Pancreas (tissue), 10 donors: ENCODE measurements around the gene CENPI. TPM values are rescaled to one million over a fixed set of nuclear protein-coding genes. Genes with fewer than 3 reads are reported as not detected.

ENCODE experiments used
- ATAC-seq, 4 donors: fragments of 200-7000 bp; cut with Tn5 transposase; one replicate each; pipeline versions ENCODE4 v1.8.0 to v1.9.1; 2020; ENCODE audit warnings: mild to moderate bottlenecking in 4 of 4, moderate library complexity in 4 of 4
- DNase-seq, 6 donors: peaks; one replicate each; pipeline ENCODE4 v3.0.0-alpha.2; 2020
- FAIRE-seq: peaks from 2 replicates; lab custom pipeline; 2012; peaks lifted over from hg19 to GRCh38; lab: Jason Lieb, UNC
- H3K27ac ChIP-seq, 4 donors: fragments of 200-600 bp; sonication (generic); 1 replicate in 3 of 4; 2 replicates in 1 of 4; pipeline versions ENCODE4 v1.5.0 to v1.8.0; 2020
- H3K27me3 ChIP-seq, 4 donors: fragments of 200-600 bp; one replicate each; pipeline ENCODE4 v1.8.0; 2021
- H3K36me3 ChIP-seq, 3 donors: fragments of 200-600 bp; sonication (generic) in 1 of 3; one replicate each; pipeline versions ENCODE4 v1.5.0 to v1.8.0; 2020 to 2021
- H3K4me1 ChIP-seq, 3 donors: fragments of 200-600 bp; one replicate each; pipeline ENCODE4 v1.8.0; 2021
- H3K4me3 ChIP-seq, 4 donors: fragments of 200-600 bp; sonication (generic) in 2 of 4; one replicate each; pipeline versions ENCODE4 v1.5.0 to v1.8.0; 2020 to 2021
- H3K9me3 ChIP-seq, 4 donors: fragments of 200-600 bp; one replicate each; pipeline ENCODE4 v1.8.0; 2021
- WGBS, 2 donors: extraction: QIAGEN DNeasy Blood & Tissue Kit; methylation state at CpG; one replicate each; pipeline ENCODE4 v1.1.7; 2013; 5-methylcytosine and 5-hydroxymethylcytosine counted together
- intact Hi-C, 3 donors: fragments of 100-400 bp; cut with DNase I; formaldehyde crosslinking; loops; one replicate each; pipeline versions ENCODE4 v1.11.1 to v1.14.2; 2022
- polyA plus RNA-seq, 2 donors: library from polyadenylated mRNA; stranded (reverse); fragments of 200-250 nt; gene quantifications; one replicate each; pipeline ENCODE4 v1.2.3, GENCODE V29; 2013
- total RNA-seq, 6 donors: library from RNA; stranded (reverse); fragmentation: NEBNext Ultra II Directional in 4 of 6; extraction: Animal tissue kit (Norgen Biotek cat#: 25700) in 4 of 6; gene quantifications; one replicate each; pipeline versions ENCODE4 v1.2.1 to v1.2.4, GENCODE V29; 2021 to 2023
- TF ChIP-seq, protein P1 (sequence below), 4 donors: fragments of 200-600 bp; sonication (generic) in 3 of 4; IDR thresholded peaks; one replicate each; pipeline versions ENCODE4 v1.5.0 to v1.8.0; 2021; ENCODE audit warnings: antibody characterized with exemption in 4 of 4
- donor health status: healthy with polysubstance abuse.
- donor health status: DM: no; HTN: no; CAD: no; lungs with moderate emphysema.
- donor health status: DM: no; HTN: no; CAD: no.
- donor health status: control.
- donor health status: control.
- donor health status: Bipolar disorder and iron deficiency.
- donor health status: DM: yes; HTN: yes; CAD: no.
- donor health status: DM: no; HTN: no; CAD: no.
- donor health status: DM: no; HTN: no; CAD: no.
- donor health status: DM: yes; HTN: yes; CAD: no.

Gene CENPI
- total and polyA plus RNA-seq, 8 donors: 0.16 to 0.44 (median 0.34) TPM; not detected in 1

GRCh38 chrX:101117701-101118100 lies 19.7 kb downstream of the CENPI start:
- Histone ChIP-seq H3K27me3 (no peaks in the 10 kb centered on the region), H3K4me3 (no peak overlapping the region), H3K36me3 (no peaks in the 10 kb centered on the region), H3K9me3 (no peaks in the 10 kb centered on the region), H3K4me1 (no peaks in the 10 kb centered on the region), H3K27ac (no peak overlapping the region)
- TF ChIP-seq, protein P1, sequence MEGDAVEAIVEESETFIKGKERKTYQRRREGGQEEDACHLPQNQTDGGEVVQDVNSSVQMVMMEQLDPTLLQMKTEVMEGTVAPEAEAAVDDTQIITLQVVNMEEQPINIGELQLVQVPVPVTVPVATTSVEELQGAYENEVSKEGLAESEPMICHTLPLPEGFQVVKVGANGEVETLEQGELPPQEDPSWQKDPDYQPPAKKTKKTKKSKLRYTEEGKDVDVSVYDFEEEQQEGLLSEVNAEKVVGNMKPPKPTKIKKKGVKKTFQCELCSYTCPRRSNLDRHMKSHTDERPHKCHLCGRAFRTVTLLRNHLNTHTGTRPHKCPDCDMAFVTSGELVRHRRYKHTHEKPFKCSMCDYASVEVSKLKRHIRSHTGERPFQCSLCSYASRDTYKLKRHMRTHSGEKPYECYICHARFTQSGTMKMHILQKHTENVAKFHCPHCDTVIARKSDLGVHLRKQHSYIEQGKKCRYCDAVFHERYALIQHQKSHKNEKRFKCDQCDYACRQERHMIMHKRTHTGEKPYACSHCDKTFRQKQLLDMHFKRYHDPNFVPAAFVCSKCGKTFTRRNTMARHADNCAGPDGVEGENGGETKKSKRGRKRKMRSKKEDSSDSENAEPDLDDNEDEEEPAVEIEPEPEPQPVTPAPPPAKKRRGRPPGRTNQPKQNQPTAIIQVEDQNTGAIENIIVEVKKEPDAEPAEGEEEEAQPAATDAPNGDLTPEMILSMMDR (IDR thresholded peaks at IDR 0.05): no peak
- intact Hi-C loops: no loop called here
- WGBS, 2 donors: 57 to 95% methylated on average over 3 of the region's 3 CpGs
- ATAC-seq: no peak
- FAIRE-seq: no peak
- DNase-seq: no peak

- no peak overlapping the region for H3K27ac ChIP-seq
- no peaks in the 10 kb centered on the region for H3K4me1 ChIP-seq
These were observed 38.2 kb downstream of the CENPI start for GRCh38 chrX:101136235-101136634.

More at GRCh38 chrX:101136235-101136634, 38.2 kb downstream of the CENPI start:
- FAIRE-seq: no peak
- Histone ChIP-seq H3K36me3 (no peaks in the 10 kb centered on the region), H3K4me3 (no peak overlapping the region), H3K27me3 (peaks cover 0 to 6% (median 2%) of the 10 kb centered on the region in 4 donors), H3K9me3 (no peaks in the 10 kb centered on the region)
- TF ChIP-seq, protein P1 (IDR thresholded peaks at IDR 0.05): no peak
- DNase-seq: no peak
- intact Hi-C loops: no loop called here
- WGBS, 2 donors: 60 to 82% methylated on average over 2 of the region's 2 CpGs
- ATAC-seq: no peak

Other genes starting within 250 kb of the CENPI start
- under 1 TPM in 1 of 6 donors, not detected in 5; 0.16 TPM for gene NOX1, start 223.8 kb upstream of the CENPI start, total RNA-seq
- gene NOX1, start 223.8 kb upstream of the CENPI start, polyA plus RNA-seq: not detected
- under 1 TPM in 5 of 6 donors, not detected in 1; 0.05 to 0.16 (median 0.06) TPM for gene XKRX, start 169.3 kb upstream of the CENPI start, total RNA-seq
- gene XKRX, start 169.3 kb upstream of the CENPI start, polyA plus RNA-seq: under 1 TPM in 1 of 2 donors, not detected in 1; 0.35 TPM
- gene ARL13A, start 128.5 kb upstream of the CENPI start, total RNA-seq: not detected
- not detected for gene ARL13A, start 128.5 kb upstream of the CENPI start, polyA plus RNA-seq
- 10 to 100 TPM in 1 of 6 donors, 1 to 10 TPM in 5; 6.1 to 11.4 (median 7.5) TPM for gene TRMT2B, start 46.1 kb upstream of the CENPI start, total RNA-seq
- gene TRMT2B, start 46.1 kb upstream of the CENPI start, polyA plus RNA-seq: 1 to 10 TPM; 7.3 to 7.4 TPM
- under 1 TPM in 5 of 6 donors, not detected in 1; 0.08 to 0.25 (median 0.14) TPM for gene TMEM35A, start 19.3 kb upstream of the CENPI start, total RNA-seq
- gene TMEM35A, start 19.3 kb upstream of the CENPI start, polyA plus RNA-seq: under 1 TPM; 0.34 to 0.59 TPM
- gene DRP2, start 121.6 kb downstream of the CENPI start, total RNA-seq: under 1 TPM in 3 of 6 donors, not detected in 3; 0.06 to 0.31 (median 0.06) TPM
- under 1 TPM; 0.02 to 0.04 TPM for gene DRP2, start 121.6 kb downstream of the CENPI start, polyA plus RNA-seq
- gene TAF7L, start 193.1 kb downstream of the CENPI start, total RNA-seq: under 1 TPM in 1 of 6 donors, not detected in 5; 0.08 TPM
- under 1 TPM in 1 of 2 donors, not detected in 1; 0.05 TPM for gene TAF7L, start 193.1 kb downstream of the CENPI start, polyA plus RNA-seq